Calu3 (cell line): ENCODE data around the gene ITGA6. TPM values are rescaled to one million over a fixed set of nuclear protein-coding genes. Genes with fewer than 3 reads are reported as not detected.

Experiments used
- BruUV-seq: library from RNA; stranded (reverse); fragments of 400-500 nt; replicated peaks from 2 replicates; lab custom pipeline; 2021; lab: Mats Ljungman, UMichigan
- CTCF ChIA-PET: fragments of 300-600 bp; sonication (Branson Sonifier 250); formaldehyde crosslinking; loops from one replicate; lab custom pipeline; 2022; ENCODE audit warnings: antibody characterized with exemption; lab: Charles Lee
- DNase-seq: peaks from one replicate; pipeline ENCODE4 v3.0.0; 2022
- H3K27ac Mint-ChIP-seq: one replicate; pipeline ENCODE4 v1.8.0; 2022; ENCODE audit warnings: mixed read lengths; ENCODE audit not compliant: unreplicated experiment
- H3K27me3 Mint-ChIP-seq: one replicate; pipeline ENCODE4 v1.8.0; 2022; ENCODE audit warnings: mixed read lengths; ENCODE audit not compliant: unreplicated experiment
- H3K36me3 Mint-ChIP-seq: one replicate; pipeline ENCODE4 v1.8.0; 2022; ENCODE audit warnings: mild to moderate bottlenecking, moderate library complexity, mixed read lengths; ENCODE audit not compliant: insufficient read depth, unreplicated experiment
- H3K4me1 Mint-ChIP-seq: one replicate; pipeline ENCODE4 v1.8.0; 2022; ENCODE audit warnings: mild to moderate bottlenecking, low read depth, mixed read lengths; ENCODE audit not compliant: unreplicated experiment
- H3K4me3 Mint-ChIP-seq: one replicate; pipeline ENCODE4 v1.8.0; 2022; ENCODE audit warnings: mild to moderate bottlenecking, low read depth, moderate library complexity, mixed read lengths; ENCODE audit not compliant: unreplicated experiment
- H3K9me3 Mint-ChIP-seq: one replicate; pipeline ENCODE4 v1.8.0; 2022; ENCODE audit warnings: low read depth, mixed read lengths; ENCODE audit not compliant: unreplicated experiment
- intact Hi-C: fragments of 100-400 bp; cut with micrococcal nuclease; formaldehyde crosslinking; loops from one replicate; pipeline ENCODE4 v1.10.0; 2022; ENCODE audit not compliant: unreplicated experiment
- total RNA-seq: library from RNA; stranded (reverse); gene quantifications from 2 replicates; pipeline ENCODE4 v1.2.3, GENCODE V29; 2022
- TF ChIP-seq, protein P1 (sequence below): fragments of 200-600 bp; IDR thresholded peaks from one replicate; pipeline ENCODE4 v1.8.0; 2022; ENCODE audit warnings: antibody characterized with exemption; ENCODE audit not compliant: unreplicated experiment

Gene ITGA6
- total RNA-seq, 1 experiment from 2014 or later = 270 TPM

DNA sequence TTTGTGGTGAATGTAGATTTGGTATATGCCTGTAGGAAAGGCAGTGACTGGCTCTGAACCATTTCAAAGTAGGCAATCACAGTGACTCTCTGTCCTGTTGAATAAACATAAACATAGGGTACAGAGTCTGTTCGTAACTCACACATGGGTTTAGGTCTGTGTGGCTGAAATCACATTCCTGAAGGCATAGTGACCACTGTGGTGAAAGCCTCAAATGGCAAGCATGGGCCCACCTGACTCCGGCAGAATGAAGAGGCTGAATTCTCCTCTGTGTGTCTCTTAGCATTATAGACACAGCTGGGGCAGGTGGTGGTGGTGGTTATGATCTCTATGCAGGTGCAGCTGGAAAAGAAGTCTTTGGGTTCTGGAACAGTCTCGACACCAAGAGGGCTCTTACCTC lies 61.2 kb downstream of the ITGA6 start:
- TF ChIP-seq, protein P1, sequence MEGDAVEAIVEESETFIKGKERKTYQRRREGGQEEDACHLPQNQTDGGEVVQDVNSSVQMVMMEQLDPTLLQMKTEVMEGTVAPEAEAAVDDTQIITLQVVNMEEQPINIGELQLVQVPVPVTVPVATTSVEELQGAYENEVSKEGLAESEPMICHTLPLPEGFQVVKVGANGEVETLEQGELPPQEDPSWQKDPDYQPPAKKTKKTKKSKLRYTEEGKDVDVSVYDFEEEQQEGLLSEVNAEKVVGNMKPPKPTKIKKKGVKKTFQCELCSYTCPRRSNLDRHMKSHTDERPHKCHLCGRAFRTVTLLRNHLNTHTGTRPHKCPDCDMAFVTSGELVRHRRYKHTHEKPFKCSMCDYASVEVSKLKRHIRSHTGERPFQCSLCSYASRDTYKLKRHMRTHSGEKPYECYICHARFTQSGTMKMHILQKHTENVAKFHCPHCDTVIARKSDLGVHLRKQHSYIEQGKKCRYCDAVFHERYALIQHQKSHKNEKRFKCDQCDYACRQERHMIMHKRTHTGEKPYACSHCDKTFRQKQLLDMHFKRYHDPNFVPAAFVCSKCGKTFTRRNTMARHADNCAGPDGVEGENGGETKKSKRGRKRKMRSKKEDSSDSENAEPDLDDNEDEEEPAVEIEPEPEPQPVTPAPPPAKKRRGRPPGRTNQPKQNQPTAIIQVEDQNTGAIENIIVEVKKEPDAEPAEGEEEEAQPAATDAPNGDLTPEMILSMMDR = no peak
- Mint-ChIP-seq H3K9me3 (no peaks in the 10 kb centered on the region), H3K4me1 (no peaks in the 10 kb centered on the region), H3K36me3 (peaks cover 63% of the 10 kb centered on the region), H3K4me3 (no peak overlapping the region), H3K27me3 (no peaks in the 10 kb centered on the region), H3K27ac (no peak overlapping the region)
- intact Hi-C loops = no loop called here
- no TSS peak for BruUV-seq
- no peak for DNase-seq
- CTCF ChIA-PET = interaction anchor here (0.5 kb wide), 1 partner anchor 24 kb away, joined by 3 read pairs; no protein-coding TSS in a partner anchor

DNA sequence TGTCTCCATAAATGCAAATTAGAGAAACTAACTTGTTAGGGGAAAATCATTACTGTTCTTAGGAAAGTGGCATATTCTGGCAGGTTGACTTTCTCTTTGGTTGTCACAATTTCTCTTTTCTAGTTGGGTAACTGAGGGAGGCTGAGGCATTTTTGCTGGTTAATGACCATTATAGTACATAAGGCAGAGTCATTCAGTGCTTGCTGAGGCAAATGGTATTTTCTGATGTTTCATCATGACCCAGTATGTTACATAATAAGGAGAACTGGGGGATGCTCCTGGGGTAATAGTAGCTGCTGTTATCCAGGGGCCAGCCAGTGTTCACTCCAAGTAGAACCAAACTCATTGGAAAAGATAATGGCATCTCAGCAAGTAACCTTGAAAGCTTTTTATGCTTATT lies 62.3 kb downstream of the ITGA6 start:
- H3K27me3 Mint-ChIP-seq = no peaks in the 10 kb centered on the region
- H3K9me3 Mint-ChIP-seq = no peaks in the 10 kb centered on the region
- intact Hi-C loops = loop anchor here (10.0 kb wide), 1 partner anchor 225 kb away; no protein-coding TSS in a partner anchor

DNA sequence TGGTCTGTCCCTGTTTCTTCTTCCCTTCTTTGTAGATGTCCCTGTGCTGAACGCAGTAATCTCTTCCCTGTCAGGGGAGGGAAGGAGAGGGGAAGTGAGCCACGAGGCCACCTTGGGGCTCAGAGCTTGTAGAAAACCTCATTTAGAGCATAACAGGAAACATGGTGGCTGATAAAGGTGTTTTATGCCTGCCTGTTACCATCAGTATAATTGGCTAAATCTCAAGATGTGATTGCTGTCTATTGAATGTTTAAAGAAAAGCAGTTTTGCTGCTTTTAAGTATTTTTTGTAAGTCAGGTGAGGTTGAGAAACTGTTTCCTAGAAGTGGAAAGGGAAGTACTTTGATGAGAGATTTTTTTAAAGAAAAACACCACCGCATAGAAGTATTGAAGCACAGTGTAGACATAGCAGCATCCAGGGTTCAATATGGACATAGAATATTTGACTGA lies 68.8 kb downstream of the ITGA6 start:
- TF ChIP-seq, protein P1 = no peak
- H3K9me3 Mint-ChIP-seq = no peaks in the 10 kb centered on the region
- intact Hi-C loops = loop anchor here (10.0 kb wide), 1 partner anchor 219 kb away; no protein-coding TSS in a partner anchor
- no peaks in the 10 kb centered on the region for H3K27me3 Mint-ChIP-seq
- peaks cover 58% of the 10 kb centered on the region for H3K36me3 Mint-ChIP-seq
- no peak overlapping the region for H3K4me3 Mint-ChIP-seq
- no TSS peak for BruUV-seq
- CTCF ChIA-PET = interaction anchor here (1.2 kb wide), 1 partner anchor 160 kb away, joined by 3 read pairs; no protein-coding TSS in a partner anchor
- no peak for DNase-seq
- no peak overlapping the region for H3K27ac Mint-ChIP-seq
- no peaks in the 10 kb centered on the region for H3K4me1 Mint-ChIP-seq

More for the DNA sequence above, 62.3 kb downstream of the ITGA6 start:
- no peak for DNase-seq
- no peak overlapping the region for H3K4me3 Mint-ChIP-seq
- H3K27ac Mint-ChIP-seq = no peak overlapping the region
- no peaks in the 10 kb centered on the region for H3K4me1 Mint-ChIP-seq
- BruUV-seq = no TSS peak
- CTCF ChIA-PET = no interaction called here
- H3K36me3 Mint-ChIP-seq = peaks cover 62% of the 10 kb centered on the region
- TF ChIP-seq, protein P1 = no peak

DNA sequence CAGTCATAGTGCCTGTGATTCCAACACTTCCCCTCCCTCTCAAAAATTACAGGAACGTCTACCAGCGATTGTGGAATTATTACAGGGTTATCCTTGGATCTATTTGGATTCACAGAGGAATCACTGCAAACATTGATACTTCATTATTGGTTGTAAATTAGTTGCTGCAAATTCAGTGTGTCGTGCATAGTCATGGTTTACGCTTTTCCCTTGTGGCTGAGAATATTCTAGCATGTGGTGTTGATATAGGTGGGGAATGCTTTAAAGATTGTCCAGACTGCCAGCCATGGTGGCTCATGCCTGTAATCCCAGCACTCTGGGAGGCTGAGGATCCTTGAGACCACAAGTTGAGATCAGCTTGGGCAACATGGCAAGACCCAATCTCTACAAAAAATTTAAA lies 79.8 kb downstream of the ITGA6 start:
- Mint-ChIP-seq H3K27me3 (no peaks in the 10 kb centered on the region), H3K27ac (no peak overlapping the region), H3K4me3 (no peak overlapping the region), H3K4me1 (no peaks in the 10 kb centered on the region), H3K36me3 (peaks cover 30% of the 10 kb centered on the region), H3K9me3 (no peaks in the 10 kb centered on the region)
- intact Hi-C loops = no loop called here
- DNase-seq = no peak
- TF ChIP-seq, protein P1 = no peak
- no TSS peak for BruUV-seq
- CTCF ChIA-PET = no interaction called here
